HUES48 (cell line): Measurements from ENCODE around the gene KDM2B.

Experiments
- H3K27ac ChIP-seq: one replicate; pipeline ENCODE4 v1.7.0; 2013; ENCODE audit warnings: low read depth, low read length, inconsistent platforms
- H3K27me3 ChIP-seq: 2 replicates; pipeline ENCODE4 v1.6.1; 2013; ENCODE audit warnings: mild to moderate bottlenecking, low read length; ENCODE audit not compliant: control insufficient read depth, insufficient read depth
- H3K36me3 ChIP-seq: 2 replicates; pipeline ENCODE4 v1.6.1; 2013; ENCODE audit warnings: low read length; ENCODE audit not compliant: control insufficient read depth, insufficient read depth
- H3K4me1 ChIP-seq: 2 replicates; pipeline ENCODE4 v1.6.1; 2013; ENCODE audit warnings: mild to moderate bottlenecking, low read length; ENCODE audit not compliant: control insufficient read depth, insufficient read depth
- H3K4me3 ChIP-seq: 2 replicates; pipeline ENCODE4 v1.5.1; 2013; ENCODE audit warnings: mild to moderate bottlenecking, low read depth, low read length
- H3K9ac ChIP-seq: 2 replicates; pipeline ENCODE4 v1.6.1; 2013; ENCODE audit warnings: mild to moderate bottlenecking, low read depth, low read length, moderate library complexity
- H3K9me3 ChIP-seq: 2 replicates; pipeline ENCODE4 v1.6.1; 2013; ENCODE audit warnings: low read length; ENCODE audit not compliant: control insufficient read depth, insufficient read depth

The KDM2B gene

DNA sequence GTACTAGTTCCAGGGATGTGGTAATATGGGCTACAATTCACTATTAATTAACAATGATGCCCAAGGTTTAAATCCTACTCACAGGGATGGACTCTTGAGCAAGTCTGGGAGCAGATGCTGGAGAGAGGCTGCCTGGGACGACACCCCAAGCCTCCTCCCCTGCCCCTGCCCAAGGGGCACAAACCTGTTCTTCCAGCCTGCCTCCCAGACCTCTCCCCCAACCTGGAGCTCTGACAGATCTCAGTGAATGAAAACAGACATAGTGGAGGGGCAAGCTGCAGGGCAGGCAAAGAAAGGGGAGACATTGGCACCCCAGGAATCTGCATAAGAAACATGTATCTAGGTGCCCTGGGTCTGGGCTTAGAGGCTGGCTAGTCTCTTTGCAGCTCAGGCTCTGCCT, 5.8 kb downstream of the KDM2B start:
- H3K4me1 ChIP-seq: peaks cover 27% of the 10 kb centered on the region
- H3K4me3 ChIP-seq: no peak overlapping the region
- H3K27ac ChIP-seq: no peak overlapping the region
- H3K27me3 ChIP-seq: no peaks in the 10 kb centered on the region
- no peak overlapping the region for H3K9ac ChIP-seq
- no peaks in the 10 kb centered on the region for H3K9me3 ChIP-seq
- H3K36me3 ChIP-seq: peaks cover 55% of the 10 kb centered on the region

DNA sequence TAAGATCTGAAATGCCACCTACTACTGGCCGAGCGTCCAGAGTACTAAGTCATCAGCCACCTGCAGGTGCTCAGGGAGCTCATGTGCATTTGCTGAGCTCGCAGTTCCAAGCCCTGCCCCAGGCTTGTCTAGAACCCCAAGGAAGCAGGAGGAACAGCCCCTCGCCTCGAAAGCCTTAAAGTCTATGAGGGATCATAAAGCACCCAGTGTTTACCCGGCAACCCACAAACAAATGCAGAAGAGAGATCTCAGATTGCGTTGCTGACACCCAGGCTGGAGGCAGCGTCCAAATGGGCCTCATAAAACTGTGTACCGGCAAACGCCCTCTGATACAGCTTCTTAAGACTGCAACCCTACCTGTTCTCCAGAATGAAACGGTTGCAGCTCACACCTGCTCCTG, 6.8 kb downstream of the KDM2B start:
- Histone ChIP-seq H3K27me3 (no peaks in the 10 kb centered on the region), H3K27ac (no peak overlapping the region), H3K9me3 (no peaks in the 10 kb centered on the region), H3K36me3 (peaks cover 64% of the 10 kb centered on the region), H3K4me1 (peaks cover 27% of the 10 kb centered on the region), H3K4me3 (no peak overlapping the region), H3K9ac (no peak overlapping the region)

DNA sequence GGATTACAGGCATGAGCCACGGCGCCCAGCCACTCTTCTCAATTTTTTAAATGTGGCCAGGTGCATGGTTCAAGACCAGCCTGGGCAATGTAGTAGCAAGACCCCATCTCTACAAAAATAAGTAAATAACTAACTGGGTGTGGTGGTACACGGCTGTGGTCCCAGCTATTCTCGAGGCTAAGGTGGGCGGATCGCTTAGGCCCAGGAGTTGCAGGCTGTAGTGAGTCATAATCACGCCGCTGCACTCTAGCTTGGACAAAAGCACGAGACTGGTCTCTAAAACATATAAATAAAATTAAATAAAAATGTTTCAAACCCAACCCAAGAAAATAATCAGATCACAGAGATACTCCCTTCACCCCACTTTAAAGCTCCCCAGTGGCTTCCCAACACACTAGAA, 8.9 kb downstream of the KDM2B start:
- H3K4me3 ChIP-seq: no peak overlapping the region
- no peaks in the 10 kb centered on the region for H3K27me3 ChIP-seq
- no peaks in the 10 kb centered on the region for H3K9me3 ChIP-seq
- H3K27ac ChIP-seq: no peak overlapping the region
- H3K4me1 ChIP-seq: peaks cover 20% of the 10 kb centered on the region
- peaks cover 77% of the 10 kb centered on the region for H3K36me3 ChIP-seq
- H3K9ac ChIP-seq: no peak overlapping the region

DNA sequence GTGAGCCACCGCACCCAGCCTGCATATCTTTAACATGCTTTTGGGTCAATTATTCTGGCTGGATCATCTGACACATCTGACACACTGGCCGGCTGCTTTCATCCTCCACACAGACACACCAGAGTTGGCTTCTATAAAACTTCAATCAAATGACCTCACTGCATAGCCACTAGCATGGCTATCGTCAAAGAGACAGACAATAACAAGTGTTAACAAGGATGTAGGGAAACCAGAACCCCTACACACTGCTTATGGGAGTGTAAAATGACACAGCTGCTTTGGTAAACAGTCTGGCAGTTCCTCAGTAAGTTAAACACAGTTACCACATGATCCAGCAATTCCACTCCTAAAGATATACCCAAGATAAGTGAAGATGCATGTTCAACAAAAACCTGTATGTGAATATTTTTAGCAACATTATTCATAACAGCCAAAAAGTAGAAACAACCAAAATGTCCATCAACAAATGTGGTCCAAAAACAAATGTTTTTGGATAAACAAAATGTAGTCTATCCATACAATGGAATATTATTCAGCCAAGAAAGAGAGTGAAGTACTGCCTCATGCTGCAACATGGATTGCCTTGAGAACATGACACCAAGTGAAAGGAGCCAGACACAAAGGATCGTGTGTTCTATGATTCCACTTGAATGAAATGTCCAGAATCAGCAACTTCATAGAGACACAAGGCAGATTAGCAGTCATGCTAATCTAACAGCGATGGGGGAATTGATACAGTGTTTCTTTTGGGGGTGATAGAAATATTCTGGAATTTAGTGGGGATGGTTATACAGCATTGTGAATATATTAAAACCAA, 10.1 kb downstream of the KDM2B start:
- Histone ChIP-seq H3K9me3 (no peaks in the 10 kb centered on the region), H3K9ac (no peak overlapping the region), H3K4me3 (no peak overlapping the region), H3K27me3 (no peaks in the 10 kb centered on the region), H3K27ac (no peak overlapping the region), H3K36me3 (peaks cover 77% of the 10 kb centered on the region), H3K4me1 (peaks cover 10% of the 10 kb centered on the region)

DNA sequence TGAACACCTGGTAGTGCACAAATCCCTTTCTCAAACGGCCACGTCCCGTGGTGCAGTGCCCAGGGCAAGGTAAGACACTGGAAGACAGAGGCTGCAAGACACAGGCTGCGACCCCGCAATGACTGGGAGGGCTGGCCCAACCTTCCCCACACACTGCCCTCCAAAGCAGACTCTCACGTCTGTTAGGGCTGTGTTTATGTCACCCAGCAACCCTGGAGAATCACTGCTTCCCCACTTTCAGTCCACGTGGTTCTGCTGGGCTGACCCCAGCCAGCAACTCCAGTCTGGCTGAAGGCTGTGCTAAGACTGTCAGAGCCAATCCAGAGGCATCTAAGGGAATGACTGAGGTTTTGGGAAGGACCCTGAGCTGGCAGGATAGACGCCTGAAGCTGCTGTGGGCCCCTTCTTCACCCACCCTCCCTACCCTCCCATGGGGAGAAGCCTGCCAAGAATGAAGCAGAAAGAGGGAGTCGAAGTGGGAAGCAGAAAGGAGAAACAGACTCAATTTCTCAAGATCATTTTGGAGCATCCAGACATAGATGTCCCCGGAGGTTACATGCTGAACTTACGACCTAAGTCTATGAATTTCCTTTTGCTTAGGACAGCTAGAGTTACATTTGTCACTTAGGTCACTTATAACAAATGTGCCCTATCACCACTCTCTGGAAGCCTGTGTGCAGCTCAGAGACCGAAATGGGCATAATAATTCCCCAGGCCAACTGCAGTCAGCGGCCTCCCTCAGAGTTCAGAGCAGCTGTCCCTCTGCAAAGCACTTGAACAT, 11.7 kb downstream of the KDM2B start:
- H3K27me3 ChIP-seq: no peaks in the 10 kb centered on the region
- H3K4me1 ChIP-seq: no peaks in the 10 kb centered on the region
- H3K9me3 ChIP-seq: no peaks in the 10 kb centered on the region
- no peak overlapping the region for H3K27ac ChIP-seq
- no peak overlapping the region for H3K4me3 ChIP-seq
- H3K36me3 ChIP-seq: peaks cover 73% of the 10 kb centered on the region
- no peak overlapping the region for H3K9ac ChIP-seq

DNA sequence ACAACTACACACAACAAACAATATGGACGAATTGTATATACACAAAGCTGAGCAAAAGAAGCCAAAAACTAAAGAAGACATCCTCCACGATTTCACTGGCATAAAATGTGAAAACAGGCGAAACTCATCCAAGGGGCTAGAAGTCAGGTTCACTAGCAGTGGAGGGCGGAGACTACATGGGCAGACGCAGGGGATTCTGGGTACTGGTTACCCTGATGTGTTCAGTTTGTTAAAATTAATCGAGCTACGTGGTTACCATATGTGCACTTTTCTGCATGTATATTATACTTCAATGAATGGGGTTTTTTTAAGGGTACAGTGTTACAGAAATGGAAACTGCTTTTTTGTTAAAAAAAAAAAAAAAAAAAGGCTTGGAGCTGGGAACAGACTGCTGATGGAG, 12.3 kb downstream of the KDM2B start:
- Histone ChIP-seq H3K4me3 (no peak overlapping the region), H3K4me1 (no peaks in the 10 kb centered on the region), H3K9me3 (no peaks in the 10 kb centered on the region), H3K9ac (no peak overlapping the region), H3K27me3 (no peaks in the 10 kb centered on the region), H3K36me3 (peaks cover 67% of the 10 kb centered on the region), H3K27ac (no peak overlapping the region)

DNA sequence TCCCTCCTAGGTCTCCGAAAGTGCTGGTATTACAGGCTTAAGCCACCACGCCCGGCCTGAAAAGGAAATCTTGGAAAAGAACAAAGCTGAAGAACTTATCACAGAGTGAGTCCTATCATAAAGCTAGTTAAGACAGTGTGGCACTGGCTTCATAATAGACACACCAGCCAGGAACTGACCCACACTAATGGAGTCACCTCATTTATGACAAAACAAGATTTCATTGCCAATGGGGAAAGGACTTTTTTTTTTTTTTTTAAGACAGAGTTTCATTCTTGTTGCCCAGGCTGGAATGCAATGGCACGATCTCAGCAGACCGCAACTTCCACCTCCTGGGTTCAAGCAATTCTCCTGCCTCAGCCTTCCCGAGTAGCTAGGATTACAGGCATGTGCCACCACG, 15.7 kb downstream of the KDM2B start:
- Histone ChIP-seq H3K27ac (no peak overlapping the region), H3K9ac (no peak overlapping the region), H3K36me3 (peaks cover 63% of the 10 kb centered on the region), H3K27me3 (no peaks in the 10 kb centered on the region), H3K9me3 (no peaks in the 10 kb centered on the region), H3K4me1 (no peaks in the 10 kb centered on the region), H3K4me3 (no peak overlapping the region)

DNA sequence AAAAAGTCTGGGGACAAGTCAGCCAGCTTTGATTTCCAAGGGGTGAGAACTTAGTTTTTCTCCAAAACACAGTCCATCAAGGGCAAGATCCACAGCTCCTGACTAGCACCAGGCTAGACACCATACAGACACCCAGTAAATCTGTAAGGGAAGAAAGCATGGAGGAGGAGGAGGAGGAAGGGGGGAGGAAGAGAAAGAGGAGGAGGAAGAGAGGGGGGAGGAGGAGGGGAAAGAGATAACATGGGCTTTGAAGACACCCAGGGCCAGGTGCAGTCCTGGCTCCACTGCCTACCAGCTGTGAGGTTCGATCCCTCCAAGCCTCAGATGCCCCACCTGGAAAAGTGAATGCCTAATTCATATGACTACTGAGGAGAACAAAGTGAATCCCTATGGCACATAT, 18.3 kb downstream of the KDM2B start:
- Histone ChIP-seq H3K27me3 (no peaks in the 10 kb centered on the region), H3K9me3 (no peaks in the 10 kb centered on the region), H3K4me1 (no peaks in the 10 kb centered on the region), H3K4me3 (no peak overlapping the region), H3K27ac (no peak overlapping the region), H3K9ac (no peak overlapping the region), H3K36me3 (peaks cover 67% of the 10 kb centered on the region)

DNA sequence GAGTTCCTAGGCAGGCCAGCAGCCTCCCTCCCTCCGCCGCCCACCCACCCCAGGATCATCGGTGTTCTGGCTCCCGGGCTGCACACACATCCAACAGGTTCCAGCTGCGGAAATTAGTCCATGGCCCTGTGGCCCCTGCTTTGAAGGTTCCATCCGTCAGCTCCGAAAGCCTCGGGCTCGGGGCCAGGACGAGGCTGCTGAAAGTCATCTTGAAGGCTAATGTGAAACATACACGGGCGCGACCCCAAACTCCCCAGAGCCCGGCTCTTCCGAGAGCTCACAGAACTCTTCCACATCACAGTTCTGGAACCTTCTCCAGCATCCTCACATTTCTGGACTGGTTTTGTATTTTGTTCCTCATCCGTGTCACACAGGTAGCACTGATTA, 19.8 kb downstream of the KDM2B start:
- peak overlapping the region; percentile 24 for H3K27ac ChIP-seq
- H3K27me3 ChIP-seq: no peaks in the 10 kb centered on the region
- no peak overlapping the region for H3K9ac ChIP-seq
- H3K36me3 ChIP-seq: peaks cover 70% of the 10 kb centered on the region
- no peaks in the 10 kb centered on the region for H3K4me1 ChIP-seq
- H3K4me3 ChIP-seq: no peak overlapping the region
- no peaks in the 10 kb centered on the region for H3K9me3 ChIP-seq

DNA sequence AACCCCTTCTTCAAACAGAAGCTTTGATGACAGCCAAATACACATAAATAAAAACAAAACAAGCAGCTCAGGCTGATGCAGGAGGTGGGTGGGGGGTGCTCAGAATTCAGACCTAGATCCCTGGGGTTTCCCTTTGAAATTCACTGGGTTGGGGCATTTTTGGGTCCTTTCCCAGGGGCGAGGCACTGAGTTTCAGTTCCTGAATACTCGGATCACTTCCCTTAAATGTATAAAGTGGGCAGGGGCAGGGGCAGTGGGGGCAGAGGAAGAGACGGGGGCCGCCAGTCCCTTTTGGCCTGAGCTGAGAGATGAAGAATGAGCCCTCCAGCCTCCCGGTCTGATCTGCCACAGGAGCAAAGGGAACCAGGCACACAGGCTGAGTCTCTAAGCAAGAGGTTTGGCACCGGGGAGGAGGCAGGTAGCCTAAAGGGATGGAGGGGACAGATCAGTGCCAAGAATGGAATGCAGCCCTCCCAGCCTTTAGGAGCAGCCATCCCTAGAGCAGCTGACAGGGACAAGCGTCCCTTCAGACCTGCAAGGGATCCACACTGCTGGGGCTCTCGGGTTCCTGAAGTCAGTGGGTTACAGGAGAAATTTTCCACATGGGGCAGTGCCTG, 20.3 kb downstream of the KDM2B start:
- no peaks in the 10 kb centered on the region for H3K4me1 ChIP-seq
- no peak overlapping the region for H3K4me3 ChIP-seq
- peak overlapping the region; percentile 24 for H3K27ac ChIP-seq
- peaks cover 69% of the 10 kb centered on the region for H3K36me3 ChIP-seq
- no peaks in the 10 kb centered on the region for H3K27me3 ChIP-seq
- H3K9me3 ChIP-seq: no peaks in the 10 kb centered on the region
- no peak overlapping the region for H3K9ac ChIP-seq

DNA sequence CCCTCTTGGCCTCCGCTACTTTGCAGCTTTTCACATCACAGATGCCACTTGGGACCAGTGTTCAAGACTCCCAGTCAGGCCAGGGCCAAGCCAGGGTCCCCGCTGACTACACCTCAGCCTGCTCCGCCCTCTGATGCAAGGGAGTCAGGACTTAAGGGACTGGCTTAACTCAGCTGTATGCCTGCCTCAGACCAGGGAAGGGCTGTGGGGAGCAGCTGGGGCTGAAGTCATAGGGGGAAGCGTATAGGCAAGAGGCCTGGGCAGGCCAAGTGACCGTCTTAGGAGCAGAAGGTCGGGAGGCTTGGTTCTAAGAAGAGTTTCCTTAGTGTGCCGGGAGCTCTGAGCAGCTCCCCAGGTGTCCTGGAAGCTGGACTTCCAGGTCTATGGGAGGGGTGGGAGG, 21.9 kb downstream of the KDM2B start:
- Histone ChIP-seq H3K36me3 (peaks cover 67% of the 10 kb centered on the region), H3K4me1 (no peaks in the 10 kb centered on the region), H3K27ac (peak overlapping the region; percentile 12), H3K4me3 (no peak overlapping the region), H3K27me3 (no peaks in the 10 kb centered on the region), H3K9ac (no peak overlapping the region), H3K9me3 (no peaks in the 10 kb centered on the region)
